ENCODE results near the gene GRXCR2.
"Not testable (repeated sequence)": the region's sequence is repeated elsewhere in the genome, so short reads cannot be mapped to it uniquely, and the experiment has no call there.

Gene GRXCR2

GRCh38 chr5:145838276-145838675 lies 34.5 kb downstream of the GRXCR2 start:
- TF ChIP-seq FOXK2 (IDR thresholded peaks at IDR 0.05) (no peak), LEF1 (IDR thresholded peaks at IDR 0.05; ENCODE audit: borderline replicate concordance) (no peak), ARNT (IDR thresholded peaks at IDR 0.05) (no peak), FOXA1 (IDR thresholded peaks at IDR 0.05) (no peak), ELF4 (IDR thresholded peaks at IDR 0.05) (no peak), SUZ12 (IDR thresholded peaks at IDR 0.05) (no peak), BHLHE40 (IDR thresholded peaks at IDR 0.05; ENCODE audit: borderline replicate concordance) (no peak), TARDBP (IDR thresholded peaks at IDR 0.05) (no peak), L3MBTL2 (conservative IDR thresholded peaks at IDR 0.05) (no peak), NFRKB (IDR thresholded peaks at IDR 0.05) (no peak)
- TF ChIP-seq, protein P1, sequence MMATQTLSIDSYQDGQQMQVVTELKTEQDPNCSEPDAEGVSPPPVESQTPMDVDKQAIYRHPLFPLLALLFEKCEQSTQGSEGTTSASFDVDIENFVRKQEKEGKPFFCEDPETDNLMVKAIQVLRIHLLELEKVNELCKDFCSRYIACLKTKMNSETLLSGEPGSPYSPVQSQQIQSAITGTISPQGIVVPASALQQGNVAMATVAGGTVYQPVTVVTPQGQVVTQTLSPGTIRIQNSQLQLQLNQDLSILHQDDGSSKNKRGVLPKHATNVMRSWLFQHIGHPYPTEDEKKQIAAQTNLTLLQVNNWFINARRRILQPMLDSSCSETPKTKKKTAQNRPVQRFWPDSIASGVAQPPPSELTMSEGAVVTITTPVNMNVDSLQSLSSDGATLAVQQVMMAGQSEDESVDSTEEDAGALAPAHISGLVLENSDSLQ (IDR thresholded peaks at IDR 0.05) = no peak

DNA sequence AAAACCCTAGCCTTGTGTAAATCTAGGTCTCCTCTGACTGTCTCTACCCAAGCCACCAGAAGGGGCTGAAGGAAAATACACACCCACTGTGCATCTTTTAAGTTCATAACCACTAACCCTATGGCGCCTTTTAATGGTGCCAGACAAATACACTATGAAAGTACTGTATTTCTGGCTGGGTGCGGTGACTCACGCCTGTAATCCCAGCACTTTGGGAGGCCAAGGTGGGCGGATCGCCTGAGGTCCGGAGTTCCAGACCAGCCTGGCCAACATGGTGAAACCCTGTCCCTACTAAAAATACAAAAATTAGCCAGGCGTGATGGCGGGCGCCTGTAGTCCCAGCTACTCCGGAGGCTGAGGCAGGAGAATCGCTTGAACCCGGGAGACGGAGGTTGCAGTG lies 36.6 kb downstream of the GRXCR2 start:
- POLR2A ChIA-PET = interaction anchor here (2.5 kb wide), 1 partner anchor 9 kb away, joined by 18 read pairs; no protein-coding TSS in a partner anchor
- not testable (repeated sequence) for DNase-seq (ENCODE audit: extremely low spot score)
- CTCF ChIA-PET = interaction anchor here (0.5 kb wide), 1 partner anchor 8 kb away, joined by 5 read pairs; no protein-coding TSS in a partner anchor

More at GRCh38 chr5:145838276-145838675, 34.5 kb downstream of the GRXCR2 start:
- DNase-seq (ENCODE audit: extremely low spot score) = no peak
- ChIA-PET POLR2A (no interaction called here), CTCF (no interaction called here)

DNA sequence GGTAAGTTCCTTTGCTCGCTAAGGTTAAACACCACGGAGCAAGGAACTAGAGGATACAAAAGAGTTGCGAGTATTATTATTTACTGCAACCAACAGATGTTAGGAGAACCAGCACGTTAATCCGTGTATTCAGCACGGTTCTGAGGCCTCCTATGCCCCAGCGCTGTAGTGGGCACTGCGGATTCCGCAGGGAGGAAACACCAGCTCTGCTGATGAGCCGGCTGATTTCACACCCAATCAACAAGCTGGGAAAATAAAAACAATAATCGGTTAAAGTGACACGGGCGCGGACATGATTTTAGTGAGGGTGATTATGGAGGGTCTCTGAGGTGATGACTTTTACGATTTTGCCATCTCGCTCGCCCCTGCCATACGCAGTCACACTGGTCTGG lies 37.0 kb downstream of the GRXCR2 start:
- DNase-seq (ENCODE audit: extremely low spot score) = no peak
- ChIA-PET CTCF (interaction anchor here (0.5 to 1.8 kb wide), 3 partner anchors 9 to 31 kb away, joined by 3 to 17 read pairs (median 5); no protein-coding TSS in a partner anchor), POLR2A (interaction anchor here (0.8 to 2.5 kb wide), 3 partner anchors 9 to 139 kb away, joined by 3 to 18 read pairs (median 8); no protein-coding TSS in a partner anchor)
- TF ChIP-seq BHLHE40 (IDR thresholded peaks at IDR 0.05; ENCODE audit: borderline replicate concordance) = no peak
- no peak for TF ChIP-seq NFRKB (IDR thresholded peaks at IDR 0.05)
- TF ChIP-seq SUZ12 (IDR thresholded peaks at IDR 0.05) = no peak
- no peak for TF ChIP-seq TARDBP (IDR thresholded peaks at IDR 0.05)
- TF ChIP-seq, protein P1 (IDR thresholded peaks at IDR 0.05) = no peak
- no peak for TF ChIP-seq FOXM1 (IDR thresholded peaks at IDR 0.05; ENCODE audit: borderline replicate concordance)
- no peak for TF ChIP-seq ARNT (IDR thresholded peaks at IDR 0.05)
- TF ChIP-seq L3MBTL2 (conservative IDR thresholded peaks at IDR 0.05) = no peak; the same call in 1 of the 2 replicates
- no peak for TF ChIP-seq CTBP1 (IDR thresholded peaks at IDR 0.05; ENCODE audit: borderline replicate concordance)
- TF ChIP-seq HDGF (IDR thresholded peaks at IDR 0.05; ENCODE audit: borderline replicate concordance) = no peak
- TF ChIP-seq ELF4 (IDR thresholded peaks at IDR 0.05) = no peak
- no peak for TF ChIP-seq LEF1 (IDR thresholded peaks at IDR 0.05; ENCODE audit: borderline replicate concordance)
- TF ChIP-seq FOXK2 (IDR thresholded peaks at IDR 0.05) = no peak

GRCh38 chr5:145834917-145835847 lies 37.6 kb downstream of the GRXCR2 start, which contains the start of gene PRELID2:
TSS of gene PRELID2 (minus strand) at chr5:145835342. CDS start at chr5:145835251, 91 bp downstream.
- peak; percentile 83 for DNase-seq (ENCODE audit: extremely low spot score)
- peak; percentile 55; the same call in 1 of the 2 replicates for TF ChIP-seq SP1 (IDR thresholded peaks at IDR 0.05)
- TF ChIP-seq LEF1 (IDR thresholded peaks at IDR 0.05; ENCODE audit: borderline replicate concordance) = no peak
- TF ChIP-seq FOXM1 (IDR thresholded peaks at IDR 0.05; ENCODE audit: borderline replicate concordance) = no peak
- peak; percentile 91 for TF ChIP-seq L3MBTL2 (conservative IDR thresholded peaks at IDR 0.05)
- no peak for TF ChIP-seq SUZ12 (IDR thresholded peaks at IDR 0.05)
- ChIA-PET POLR2A (interaction anchor here (0.8 to 2.5 kb wide), 7 partner anchors 9 to 148 kb away, joined by 3 to 18 read pairs (median 3); no protein-coding TSS in a partner anchor), CTCF (interaction anchor here (0.7 to 1.8 kb wide), 3 partner anchors 9 to 53 kb away, joined by 3 to 17 read pairs (median 3); no protein-coding TSS in a partner anchor)

- POLR2A ChIA-PET = interaction anchor here (0.8 to 2.5 kb wide), 6 partner anchors 9 to 148 kb away, joined by 3 to 18 read pairs (median 5); no protein-coding TSS in a partner anchor
- no peak for DNase-seq (ENCODE audit: extremely low spot score)
- CTCF ChIA-PET = interaction anchor here (0.7 to 1.8 kb wide), 3 partner anchors 9 to 53 kb away, joined by 3 to 17 read pairs (median 4); no protein-coding TSS in a partner anchor
- no peak for TF ChIP-seq SUZ12 (IDR thresholded peaks at IDR 0.05)
- TF ChIP-seq HDGF (IDR thresholded peaks at IDR 0.05; ENCODE audit: borderline replicate concordance) = no peak
- TF ChIP-seq SP1 (IDR thresholded peaks at IDR 0.05) = no peak
- TF ChIP-seq ARNT (IDR thresholded peaks at IDR 0.05) = no peak
- TF ChIP-seq ELF4 (IDR thresholded peaks at IDR 0.05) = no peak
- no peak for TF ChIP-seq TARDBP (IDR thresholded peaks at IDR 0.05)
- TF ChIP-seq BHLHE40 (IDR thresholded peaks at IDR 0.05; ENCODE audit: borderline replicate concordance) = no peak
Measured at GRCh38 chr5:145834554-145834916, 38.3 kb downstream of the GRXCR2 start.

DNA sequence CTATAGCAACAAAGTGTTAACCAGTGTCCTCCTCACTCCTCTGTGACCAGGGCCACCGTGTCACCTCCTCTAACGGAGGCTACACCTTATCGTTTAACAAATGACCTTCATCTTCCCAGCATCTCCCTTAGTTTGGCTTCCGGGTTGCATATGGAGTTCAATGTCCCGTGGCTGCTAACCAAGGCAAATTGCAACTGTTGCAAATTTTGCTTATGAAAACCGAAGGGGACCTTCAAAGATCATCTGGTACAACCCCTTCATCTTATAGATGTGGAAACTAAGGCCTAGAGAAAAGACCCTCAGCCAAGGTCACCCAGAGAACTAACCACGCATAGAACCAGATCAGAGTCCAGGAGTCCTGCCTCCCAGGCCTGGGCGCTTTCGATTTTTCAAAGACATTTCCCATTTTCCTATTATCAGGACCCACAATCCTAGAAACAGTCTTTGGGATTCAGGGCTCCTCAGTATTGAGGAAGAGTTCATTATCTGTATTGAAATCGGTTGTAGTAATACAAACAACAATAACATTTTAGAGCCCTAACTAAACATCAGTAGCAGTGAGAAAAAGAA lies 39.1 kb downstream of the GRXCR2 start:
- ChIA-PET CTCF (interaction anchor here (0.7 kb wide), 1 partner anchor 12 kb away, joined by 4 read pairs; no protein-coding TSS in a partner anchor), POLR2A (no interaction called here)
- DNase-seq (ENCODE audit: extremely low spot score) = no peak
- TF ChIP-seq SUZ12 (IDR thresholded peaks at IDR 0.05) (no peak), ELF4 (IDR thresholded peaks at IDR 0.05) (no peak), NFRKB (IDR thresholded peaks at IDR 0.05) (no peak), FOXK2 (IDR thresholded peaks at IDR 0.05) (no peak), CTBP1 (IDR thresholded peaks at IDR 0.05; ENCODE audit: borderline replicate concordance) (no peak), ARNT (IDR thresholded peaks at IDR 0.05) (no peak), BHLHE40 (IDR thresholded peaks at IDR 0.05; ENCODE audit: borderline replicate concordance) (no peak), L3MBTL2 (conservative IDR thresholded peaks at IDR 0.05) (no peak), LEF1 (IDR thresholded peaks at IDR 0.05; ENCODE audit: borderline replicate concordance) (no peak), TARDBP (IDR thresholded peaks at IDR 0.05) (no peak), SP1 (IDR thresholded peaks at IDR 0.05) (no peak), ZNF384 (IDR thresholded peaks at IDR 0.05) (no peak), FOXA1 (IDR thresholded peaks at IDR 0.05) (no peak), HDGF (IDR thresholded peaks at IDR 0.05; ENCODE audit: borderline replicate concordance) (no peak), FOXM1 (IDR thresholded peaks at IDR 0.05; ENCODE audit: borderline replicate concordance) (no peak)
- TF ChIP-seq, protein P1 (IDR thresholded peaks at IDR 0.05) = no peak
